ENCODE data around the gene SLC27A5.
A peak's percentile ranks its signal among the peaks of the same experiment; 100 is the strongest.

Gene SLC27A5

DNA sequence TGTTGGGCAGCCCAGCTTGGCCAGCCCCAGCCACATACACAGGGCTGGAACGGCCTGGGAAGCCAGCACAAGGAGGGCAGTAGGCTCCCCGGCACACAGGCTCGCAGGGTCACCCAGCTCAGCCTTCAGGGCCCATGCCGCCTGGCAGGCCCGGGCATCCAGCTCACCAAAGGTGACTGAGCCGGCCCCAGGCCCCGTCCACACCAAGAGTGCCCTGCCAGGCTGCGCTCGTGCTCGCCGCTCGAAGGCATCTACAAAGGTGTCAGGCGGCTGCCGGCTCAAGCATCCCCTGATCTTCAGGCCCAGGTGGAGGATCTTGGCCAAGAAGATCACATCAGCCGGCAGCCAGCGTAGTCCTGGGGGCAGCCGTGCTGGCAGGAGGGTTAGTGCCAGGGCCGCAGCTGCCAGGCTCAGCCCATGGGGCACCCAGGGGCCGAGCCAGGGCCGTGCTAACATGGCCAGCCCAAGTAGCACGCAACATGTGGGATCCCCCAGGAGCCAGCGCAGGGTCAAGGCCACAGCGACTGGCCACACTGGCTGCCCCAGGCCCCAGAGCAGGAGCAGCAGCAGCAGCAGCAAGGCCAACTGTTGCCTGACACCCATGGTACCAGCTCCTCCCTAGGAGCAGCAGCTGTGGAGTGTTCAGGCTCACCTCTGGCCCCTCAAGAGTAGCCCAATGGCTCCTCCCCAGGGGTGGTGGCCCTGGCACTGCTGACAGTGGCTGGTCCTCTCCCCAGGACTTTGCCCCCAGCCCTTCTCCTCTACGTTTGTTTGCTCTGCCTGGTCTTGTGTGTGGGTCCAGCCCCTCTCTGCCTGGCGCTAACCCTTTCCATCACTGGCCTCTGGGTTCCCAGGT is at the start of gene SLC27A5:
SLC27A5 (minus strand) TSS at position 640 of the 856 bp plus-strand sequence; CDS start at position 603, 37 bp downstream.
- no peak for TF ChIP-seq CTCF (IDR thresholded peaks at IDR 0.05; ENCODE audit: extremely low read depth, missing control alignments)

GRCh38 chr19:58560921-58561320 is 49.1 kb upstream of the SLC27A5 start:
- no peak for TF ChIP-seq CTCF (IDR thresholded peaks at IDR 0.05; ENCODE audit: extremely low read depth, missing control alignments)

More for the DNA sequence above, at the start of gene SLC27A5:
- DNase-seq (ENCODE audit: low spot score): no peak

DNA sequence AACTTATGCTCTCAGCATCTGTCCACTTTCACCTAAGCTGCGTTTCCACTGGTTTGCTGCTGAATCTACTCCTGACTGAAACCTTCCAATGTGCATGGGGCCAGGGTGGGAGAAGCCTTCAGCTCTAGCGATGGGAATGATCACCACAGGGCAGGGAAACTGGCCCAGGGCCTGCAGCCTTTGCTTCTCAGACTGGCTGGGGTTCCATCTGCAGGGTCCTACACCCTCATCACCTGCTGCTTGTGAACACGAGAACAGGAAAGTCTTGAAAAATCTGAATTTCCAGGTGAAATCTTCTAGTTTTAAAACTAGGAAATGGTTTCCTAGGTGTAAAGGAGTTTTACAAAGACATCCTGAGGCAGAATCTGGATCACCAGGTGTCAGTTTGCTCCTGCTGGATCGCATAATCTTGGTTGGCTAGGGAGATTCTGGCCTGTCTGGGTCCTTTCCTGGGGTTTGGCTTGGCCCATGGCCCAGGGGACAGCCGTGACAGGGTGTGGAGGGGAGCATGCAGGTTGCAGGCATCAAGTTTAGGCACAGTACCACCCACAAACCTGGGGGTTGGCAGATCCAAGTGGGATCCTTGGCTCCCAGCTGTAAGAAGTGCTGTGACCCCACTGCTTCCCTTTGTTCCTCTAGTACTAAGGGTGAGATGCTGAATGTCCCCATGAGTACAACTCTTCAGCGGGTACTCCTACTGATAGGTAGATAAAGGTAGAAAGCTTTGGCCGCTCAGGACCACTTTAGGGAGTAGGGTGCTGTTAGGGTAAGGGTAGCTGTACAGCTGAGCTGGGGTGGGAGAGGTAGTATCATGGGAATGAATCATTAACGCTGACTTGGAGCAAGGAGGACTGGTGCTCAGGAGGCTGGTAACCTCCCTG is 48.5 kb upstream of the SLC27A5 start:
- DNase-seq (ENCODE audit: low spot score): no peak
- TF ChIP-seq CTCF (IDR thresholded peaks at IDR 0.05; ENCODE audit: extremely low read depth, missing control alignments): no peak

More at GRCh38 chr19:58560921-58561320, 49.1 kb upstream of the SLC27A5 start:
- DNase-seq (ENCODE audit: low spot score): no peak

DNA sequence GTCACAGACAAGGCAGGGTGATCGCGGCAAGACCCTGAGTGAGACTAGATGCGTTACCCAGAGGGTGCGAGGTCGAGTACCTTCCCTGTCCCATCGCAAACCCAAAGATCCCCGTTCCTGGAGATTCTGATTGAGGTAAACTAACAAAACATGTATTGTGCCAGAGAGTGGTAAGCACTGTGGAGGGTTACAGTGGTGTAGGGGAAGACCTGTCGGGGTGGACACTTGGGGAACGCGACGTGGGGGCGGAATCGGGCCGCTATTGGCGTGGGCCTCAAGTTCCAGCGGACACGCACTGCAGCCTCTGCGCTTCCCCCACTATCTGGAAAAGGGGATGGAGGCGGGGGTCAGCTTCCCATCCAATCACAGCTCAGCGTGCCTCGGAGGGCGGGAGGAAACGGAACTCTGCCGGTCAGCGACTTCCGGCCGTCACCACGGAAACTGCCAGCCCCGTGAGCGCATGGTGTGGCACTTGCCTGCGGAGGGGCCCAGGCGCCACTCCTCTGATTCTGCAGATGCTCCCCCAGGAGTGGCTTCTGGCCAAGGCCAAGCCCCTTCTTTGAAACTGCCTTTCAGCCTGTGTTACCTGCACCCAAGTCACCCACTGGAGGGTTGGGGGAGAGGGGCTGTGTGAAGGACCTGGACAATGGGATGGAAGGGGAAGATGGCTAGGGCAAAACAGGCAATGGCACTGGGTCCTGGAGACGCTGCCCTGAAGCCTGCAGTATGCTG is 47.6 kb upstream of the SLC27A5 start:
- peak; percentile 91 for DNase-seq (ENCODE audit: low spot score)
- TF ChIP-seq CTCF (IDR thresholded peaks at IDR 0.05; ENCODE audit: extremely low read depth, missing control alignments): no peak

- peak; percentile 97 for DNase-seq (ENCODE audit: low spot score)
- no peak for TF ChIP-seq CTCF (IDR thresholded peaks at IDR 0.05; ENCODE audit: extremely low read depth, missing control alignments)
These were observed 47.0 kb upstream of the SLC27A5 start for GRCh38 chr19:58558623-58559274.

GRCh38 chr19:58558066-58558622 is 46.4 kb upstream of the SLC27A5 start, which contains the start of gene UBE2M:
UBE2M (minus strand) TSS chr19:58558611; CDS start chr19:58558381, 230 bp downstream.
- DNase-seq (ENCODE audit: low spot score): no peak
- no peak for TF ChIP-seq CTCF (IDR thresholded peaks at IDR 0.05; ENCODE audit: extremely low read depth, missing control alignments)
